Measurements from ENCODE around the gene CDC42. TPM values are rescaled to one million over a fixed set of nuclear protein-coding genes. Genes with fewer than 3 reads are reported as not detected.

The CDC42 gene
- total and polyA plus RNA-seq, 9 of the 15 experiments (the other 6 are each of a cell fraction or from before 2014, with no cell fraction given), result 186 to 398 (median 325) TPM

DNA sequence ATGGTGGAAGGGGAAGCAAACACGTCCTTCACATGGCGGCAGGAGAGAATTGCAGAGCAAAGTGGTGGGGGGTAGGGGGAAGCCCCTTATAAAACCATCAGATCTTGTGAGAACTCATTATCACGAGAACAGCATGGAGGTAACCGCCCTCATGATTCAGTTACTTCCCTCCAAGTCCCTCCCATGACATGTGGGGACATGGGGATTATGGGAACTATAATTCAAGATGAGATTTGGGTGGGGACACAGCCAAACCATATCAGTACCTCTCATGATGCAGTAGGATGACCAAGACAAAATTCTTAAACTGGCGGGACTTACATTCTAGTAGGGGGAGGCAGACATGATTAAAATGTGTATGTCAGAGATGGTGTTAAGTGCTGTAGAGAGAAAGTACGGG, 51.6 kb downstream of the CDC42 start (continued):
- TF ChIP-seq, protein P1, sequence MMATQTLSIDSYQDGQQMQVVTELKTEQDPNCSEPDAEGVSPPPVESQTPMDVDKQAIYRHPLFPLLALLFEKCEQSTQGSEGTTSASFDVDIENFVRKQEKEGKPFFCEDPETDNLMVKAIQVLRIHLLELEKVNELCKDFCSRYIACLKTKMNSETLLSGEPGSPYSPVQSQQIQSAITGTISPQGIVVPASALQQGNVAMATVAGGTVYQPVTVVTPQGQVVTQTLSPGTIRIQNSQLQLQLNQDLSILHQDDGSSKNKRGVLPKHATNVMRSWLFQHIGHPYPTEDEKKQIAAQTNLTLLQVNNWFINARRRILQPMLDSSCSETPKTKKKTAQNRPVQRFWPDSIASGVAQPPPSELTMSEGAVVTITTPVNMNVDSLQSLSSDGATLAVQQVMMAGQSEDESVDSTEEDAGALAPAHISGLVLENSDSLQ (IDR thresholded peaks at IDR 0.05), result no peak; the same call in 1 of the 2 replicates
- TF ChIP-seq NBN (IDR thresholded peaks at IDR 0.05; ENCODE audit: low read depth), result no peak
- no peak for TF ChIP-seq KHSRP (IDR thresholded peaks at IDR 0.05)
- peak; percentile 60; the same call in 1 of the 2 replicates for TF ChIP-seq DPF2 (IDR thresholded peaks at IDR 0.05)
- TF ChIP-seq, protein P2, sequence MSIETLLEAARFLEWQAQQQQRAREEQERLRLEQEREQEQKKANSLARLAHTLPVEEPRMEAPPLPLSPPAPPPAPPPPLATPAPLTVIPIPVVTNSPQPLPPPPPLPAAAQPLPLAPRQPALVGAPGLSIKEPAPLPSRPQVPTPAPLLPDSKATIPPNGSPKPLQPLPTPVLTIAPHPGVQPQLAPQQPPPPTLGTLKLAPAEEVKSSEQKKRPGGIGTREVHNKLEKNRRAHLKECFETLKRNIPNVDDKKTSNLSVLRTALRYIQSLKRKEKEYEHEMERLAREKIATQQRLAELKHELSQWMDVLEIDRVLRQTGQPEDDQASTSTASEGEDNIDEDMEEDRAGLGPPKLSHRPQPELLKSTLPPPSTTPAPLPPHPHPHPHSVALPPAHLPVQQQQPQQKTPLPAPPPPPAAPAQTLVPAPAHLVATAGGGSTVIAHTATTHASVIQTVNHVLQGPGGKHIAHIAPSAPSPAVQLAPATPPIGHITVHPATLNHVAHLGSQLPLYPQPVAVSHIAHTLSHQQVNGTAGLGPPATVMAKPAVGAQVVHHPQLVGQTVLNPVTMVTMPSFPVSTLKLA (conservative IDR thresholded peaks at IDR 0.05), result 0 out of 4 replicates have a peak, but pooled peaks of 1 of the 2 experiments have one; percentile 6
- TF ChIP-seq, protein P3, sequence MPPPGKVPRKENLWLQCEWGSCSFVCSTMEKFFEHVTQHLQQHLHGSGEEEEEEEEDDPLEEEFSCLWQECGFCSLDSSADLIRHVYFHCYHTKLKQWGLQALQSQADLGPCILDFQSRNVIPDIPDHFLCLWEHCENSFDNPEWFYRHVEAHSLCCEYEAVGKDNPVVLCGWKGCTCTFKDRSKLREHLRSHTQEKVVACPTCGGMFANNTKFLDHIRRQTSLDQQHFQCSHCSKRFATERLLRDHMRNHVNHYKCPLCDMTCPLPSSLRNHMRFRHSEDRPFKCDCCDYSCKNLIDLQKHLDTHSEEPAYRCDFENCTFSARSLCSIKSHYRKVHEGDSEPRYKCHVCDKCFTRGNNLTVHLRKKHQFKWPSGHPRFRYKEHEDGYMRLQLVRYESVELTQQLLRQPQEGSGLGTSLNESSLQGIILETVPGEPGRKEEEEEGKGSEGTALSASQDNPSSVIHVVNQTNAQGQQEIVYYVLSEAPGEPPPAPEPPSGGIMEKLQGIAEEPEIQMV (tag; conservative IDR thresholded peaks at IDR 0.05; ENCODE audit: low read depth), result no peak
- TF ChIP-seq ZNF57 (CRISPR knock-in tag; IDR thresholded peaks at IDR 0.05), result no peak
- TF ChIP-seq, protein P4, sequence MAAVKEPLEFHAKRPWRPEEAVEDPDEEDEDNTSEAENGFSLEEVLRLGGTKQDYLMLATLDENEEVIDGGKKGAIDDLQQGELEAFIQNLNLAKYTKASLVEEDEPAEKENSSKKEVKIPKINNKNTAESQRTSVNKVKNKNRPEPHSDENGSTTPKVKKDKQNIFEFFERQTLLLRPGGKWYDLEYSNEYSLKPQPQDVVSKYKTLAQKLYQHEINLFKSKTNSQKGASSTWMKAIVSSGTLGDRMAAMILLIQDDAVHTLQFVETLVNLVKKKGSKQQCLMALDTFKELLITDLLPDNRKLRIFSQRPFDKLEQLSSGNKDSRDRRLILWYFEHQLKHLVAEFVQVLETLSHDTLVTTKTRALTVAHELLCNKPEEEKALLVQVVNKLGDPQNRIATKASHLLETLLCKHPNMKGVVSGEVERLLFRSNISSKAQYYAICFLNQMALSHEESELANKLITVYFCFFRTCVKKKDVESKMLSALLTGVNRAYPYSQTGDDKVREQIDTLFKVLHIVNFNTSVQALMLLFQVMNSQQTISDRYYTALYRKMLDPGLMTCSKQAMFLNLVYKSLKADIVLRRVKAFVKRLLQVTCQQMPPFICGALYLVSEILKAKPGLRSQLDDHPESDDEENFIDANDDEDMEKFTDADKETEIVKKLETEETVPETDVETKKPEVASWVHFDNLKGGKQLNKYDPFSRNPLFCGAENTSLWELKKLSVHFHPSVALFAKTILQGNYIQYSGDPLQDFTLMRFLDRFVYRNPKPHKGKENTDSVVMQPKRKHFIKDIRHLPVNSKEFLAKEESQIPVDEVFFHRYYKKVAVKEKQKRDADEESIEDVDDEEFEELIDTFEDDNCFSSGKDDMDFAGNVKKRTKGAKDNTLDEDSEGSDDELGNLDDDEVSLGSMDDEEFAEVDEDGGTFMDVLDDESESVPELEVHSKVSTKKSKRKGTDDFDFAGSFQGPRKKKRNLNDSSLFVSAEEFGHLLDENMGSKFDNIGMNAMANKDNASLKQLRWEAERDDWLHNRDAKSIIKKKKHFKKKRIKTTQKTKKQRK (IDR thresholded peaks at IDR 0.05; ENCODE audit: borderline replicate concordance, low read depth, low read length), result no peak
- no peak for TF ChIP-seq KDM5B (IDR thresholded peaks at IDR 0.05; ENCODE audit: insufficient replicate concordance, low read depth, low read length)
